Left lung (tissue), 10 donors: ENCODE data around the gene GKAP1. TPM values are rescaled to one million over a fixed set of nuclear protein-coding genes. Genes with fewer than 3 reads are reported as not detected.
"Not testable (repeated sequence)": the region's sequence is repeated elsewhere in the genome, so short reads cannot be mapped to it uniquely, and the experiment has no call there.

ENCODE experiments used
- ATAC-seq: fragments of 200-7000 bp; cut with Tn5 transposase; one replicate; pipeline ENCODE4 v1.9.1; 2020; ENCODE audit warnings: moderate library complexity
- DNase-seq, 4 donors: peaks; one replicate each; pipeline ENCODE4 v3.0.0-alpha.2; 2013 to 2020
- H3K27ac ChIP-seq, 2 donors: fragments of 200-600 bp; sonication (generic) in 1 of 2; one replicate each; pipeline versions ENCODE4 v1.5.0 to v1.8.0; 2020 to 2021
- H3K27me3 ChIP-seq, 2 donors: fragments of 200-600 bp; sonication (generic) in 1 of 2; one replicate each; pipeline versions ENCODE4 v1.5.0 to v1.8.0; 2020 to 2021
- H3K36me3 ChIP-seq, 2 donors: fragments of 200-600 bp; sonication (generic) in 1 of 2; one replicate each; pipeline versions ENCODE4 v1.5.0 to v1.8.0; 2020 to 2021
- H3K4me1 ChIP-seq, 2 donors: fragments of 200-600 bp; one replicate each; pipeline ENCODE4 v1.8.0; 2021
- H3K4me3 ChIP-seq, 2 donors: fragments of 200-600 bp; sonication (generic) in 1 of 2; one replicate each; pipeline versions ENCODE4 v1.5.0 to v1.8.0; 2020 to 2021; ENCODE audit warnings: mild to moderate bottlenecking in 1 of 2
- H3K9me3 ChIP-seq, 2 donors: fragments of 200-600 bp; sonication (generic) in 1 of 2; one replicate each; pipeline versions ENCODE4 v1.5.0 to v1.8.0; 2020 to 2021
- intact Hi-C, 2 donors: fragments of 100-400 bp; cut with DNase I; formaldehyde crosslinking; loops; one replicate each; pipeline versions ENCODE4 v1.11.2 to v1.14.2; 2022
- polyA plus RNA-seq, 6 donors: library from polyadenylated mRNA; unstranded; fragments of 120-200 nt; gene quantifications; one replicate each; pipeline ENCODE4 v1.2.1, GENCODE V29; 2013; ENCODE audit not compliant: insufficient read length in 6 of 6
- total RNA-seq, 2 donors: library from RNA; stranded (reverse); fragmentation: NEBNext Ultra II Directional; extraction: Animal tissue kit (Norgen Biotek cat#: 25700); gene quantifications; one replicate each; pipeline ENCODE4 v1.2.1, GENCODE V29; 2021
- TF ChIP-seq, protein P1 (sequence below), 2 donors: fragments of 200-600 bp; sonication (generic) in 1 of 2; IDR thresholded peaks; one replicate each; pipeline versions ENCODE4 v1.5.0 to v1.8.0; 2021; ENCODE audit warnings: antibody characterized with exemption in 2 of 2
- donor health status: DM: no; HTN: yes; CAD: no.
- donor health status: DM: no; HTN: no; CAD: no.

The GKAP1 gene
- total and polyA plus RNA-seq, 8 donors, result 4.4 to 17.8 (median 14.0) TPM

DNA sequence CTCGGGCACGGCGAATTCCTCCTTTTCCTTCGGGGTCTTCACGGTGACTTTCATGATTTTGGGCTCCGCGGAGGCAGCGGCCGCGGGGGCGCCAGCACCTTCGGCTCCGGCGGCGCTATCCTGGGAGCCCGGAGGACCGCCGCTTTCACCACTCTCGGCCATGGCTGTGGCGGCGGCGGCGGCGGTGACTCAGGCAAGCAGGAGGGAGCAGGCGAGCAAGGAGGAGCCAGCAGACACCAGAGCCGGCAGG is 110.1 kb downstream of the GKAP1 start:
- Histone ChIP-seq H3K9me3 (no peaks in the 10 kb centered on the region), H3K36me3 (no peaks in the 10 kb centered on the region), H3K27ac (peak overlapping the region; percentile 98 to 99), H3K4me3 (peak overlapping the region; percentile 77 to 91), H3K27me3 (no peaks in the 10 kb centered on the region), H3K4me1 (peaks cover 11 to 53% of the 10 kb centered on the region in 2 donors)
- intact Hi-C loops, result no loop called here
- DNase-seq, result no peak
- peak; percentile 76 for ATAC-seq
- TF ChIP-seq, protein P1, sequence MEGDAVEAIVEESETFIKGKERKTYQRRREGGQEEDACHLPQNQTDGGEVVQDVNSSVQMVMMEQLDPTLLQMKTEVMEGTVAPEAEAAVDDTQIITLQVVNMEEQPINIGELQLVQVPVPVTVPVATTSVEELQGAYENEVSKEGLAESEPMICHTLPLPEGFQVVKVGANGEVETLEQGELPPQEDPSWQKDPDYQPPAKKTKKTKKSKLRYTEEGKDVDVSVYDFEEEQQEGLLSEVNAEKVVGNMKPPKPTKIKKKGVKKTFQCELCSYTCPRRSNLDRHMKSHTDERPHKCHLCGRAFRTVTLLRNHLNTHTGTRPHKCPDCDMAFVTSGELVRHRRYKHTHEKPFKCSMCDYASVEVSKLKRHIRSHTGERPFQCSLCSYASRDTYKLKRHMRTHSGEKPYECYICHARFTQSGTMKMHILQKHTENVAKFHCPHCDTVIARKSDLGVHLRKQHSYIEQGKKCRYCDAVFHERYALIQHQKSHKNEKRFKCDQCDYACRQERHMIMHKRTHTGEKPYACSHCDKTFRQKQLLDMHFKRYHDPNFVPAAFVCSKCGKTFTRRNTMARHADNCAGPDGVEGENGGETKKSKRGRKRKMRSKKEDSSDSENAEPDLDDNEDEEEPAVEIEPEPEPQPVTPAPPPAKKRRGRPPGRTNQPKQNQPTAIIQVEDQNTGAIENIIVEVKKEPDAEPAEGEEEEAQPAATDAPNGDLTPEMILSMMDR (IDR thresholded peaks at IDR 0.05), result no peak

- H3K27ac ChIP-seq, result peak overlapping the region; percentile 98 to 99
- H3K4me3 ChIP-seq, result peak overlapping the region; percentile 77 to 91
- H3K27me3 ChIP-seq, result no peaks in the 10 kb centered on the region
- no peaks in the 10 kb centered on the region for H3K36me3 ChIP-seq
- intact Hi-C loops, result no loop called here
- peak in 3 of 4 donors; percentile 35 to 66 (median 41) for DNase-seq
- H3K4me1 ChIP-seq, result peaks cover 11 to 58% of the 10 kb centered on the region in 2 donors
- TF ChIP-seq, protein P1 (IDR thresholded peaks at IDR 0.05), result no peak
- no peaks in the 10 kb centered on the region for H3K9me3 ChIP-seq
- peak; percentile 17 for ATAC-seq
Observed at GRCh38 chr9:83706676-83707517, 110.7 kb downstream of the GKAP1 start.

- H3K9me3 ChIP-seq, H3K27ac ChIP-seq, H3K27me3 ChIP-seq, DNase-seq, intact Hi-C loops, H3K36me3 ChIP-seq, ATAC-seq: not testable (repeated sequence)
- Histone ChIP-seq H3K4me1 (peaks cover 11 to 75% of the 10 kb centered on the region in 2 donors), H3K4me3 (peak overlapping the region in 1 of 2 donors; percentile 91)
Observed at GRCh38 chr9:83705219-83705651, 112.3 kb downstream of the GKAP1 start.

DNA sequence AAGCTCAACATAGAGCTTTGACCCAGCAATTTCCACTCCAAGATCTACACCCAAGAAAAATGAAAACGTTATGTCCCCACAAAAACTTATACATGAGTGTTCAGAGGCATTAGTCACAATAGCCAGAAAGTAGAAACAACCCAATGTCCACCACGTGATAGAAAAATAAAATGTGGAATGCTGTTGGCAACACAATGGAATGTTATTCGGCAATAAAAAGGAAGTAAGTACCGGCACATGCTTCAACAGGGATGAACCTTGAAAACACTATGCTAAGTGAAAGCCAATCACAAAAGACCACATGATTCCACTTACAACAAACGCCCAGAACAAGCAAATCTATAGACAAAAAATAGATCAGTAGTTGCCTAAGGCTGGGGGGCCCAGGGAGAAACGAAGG is 115.8 kb downstream of the GKAP1 start:
- Histone ChIP-seq H3K27ac (no peak overlapping the region), H3K27me3 (no peaks in the 10 kb centered on the region), H3K4me1 (peaks cover 21 to 95% of the 10 kb centered on the region in 2 donors), H3K9me3 (no peaks in the 10 kb centered on the region), H3K36me3 (no peaks in the 10 kb centered on the region), H3K4me3 (no peak overlapping the region)
- TF ChIP-seq, protein P1 (IDR thresholded peaks at IDR 0.05), result no peak
- intact Hi-C loops, result no loop called here
- no peak for ATAC-seq
- DNase-seq, result no peak

DNA sequence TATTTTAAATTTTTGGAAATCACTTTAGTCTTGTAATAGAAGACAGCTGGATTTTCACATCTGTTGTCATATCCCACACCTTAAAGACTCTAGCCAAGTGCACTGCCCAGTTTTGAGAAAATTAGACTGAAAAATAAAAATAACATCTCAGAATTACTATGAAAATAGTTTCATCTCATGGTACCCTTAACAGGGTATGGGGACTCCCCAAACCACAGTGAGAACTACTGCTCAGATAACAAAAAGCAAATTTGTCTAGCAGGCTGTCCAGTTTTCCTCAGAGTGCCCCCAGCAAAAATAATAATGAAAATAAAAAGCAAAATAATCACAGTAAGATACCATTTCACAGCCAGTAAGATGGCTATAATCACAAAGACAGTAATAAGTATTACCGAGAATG is 116.3 kb downstream of the GKAP1 start:
- ATAC-seq (no peak), DNase-seq (no peak)
- Histone ChIP-seq H3K9me3 (no peaks in the 10 kb centered on the region), H3K36me3 (no peaks in the 10 kb centered on the region), H3K27me3 (no peaks in the 10 kb centered on the region), H3K4me1 (peaks cover 18 to 95% of the 10 kb centered on the region in 2 donors), H3K27ac (no peak overlapping the region), H3K4me3 (no peak overlapping the region)
- intact Hi-C loops, result no loop called here
- TF ChIP-seq, protein P1 (IDR thresholded peaks at IDR 0.05), result no peak
